Keratinocyte (primary cell): Measurements from ENCODE around the gene ING5. TPM values are rescaled to one million over a fixed set of nuclear protein-coding genes. Genes with fewer than 3 reads are reported as not detected.

Source experiments
- DNase-seq: peaks from one replicate; pipeline ENCODE4 v3.0.0-alpha.2; 2011; ENCODE audit warnings: low read depth, missing footprints, low spot score
- FAIRE-seq: peaks from 2 replicates; lab custom pipeline; 2011; peaks lifted over from hg19 to GRCh38; lab: Jason Lieb, UNC
- H2AFZ ChIP-seq: 2 replicates; pipeline ENCODE4 v1.6.0; 2012; ENCODE audit warnings: low read length, control low read depth, inconsistent platforms; ENCODE audit not compliant: control insufficient read depth
- H3K27ac ChIP-seq: 2 replicates; pipeline ENCODE4 v1.5.1; 2011; ENCODE audit warnings: low read length; ENCODE audit not compliant: control insufficient read depth, insufficient read depth
- H3K27me3 ChIP-seq: 3 replicates; pipeline ENCODE4 v1.6.0; 2011; ENCODE audit warnings: low read length; ENCODE audit not compliant: control insufficient read depth, insufficient read depth; ENCODE audit errors: extremely low read depth
- H3K36me3 ChIP-seq, 2 experiments: 2 replicates in 1 of 2; 3 replicates in 1 of 2; pipeline ENCODE4 v1.5.1; 2011; ENCODE audit warnings: low read length in 2 of 2, mild to moderate bottlenecking in 1 of 2; ENCODE audit not compliant: control insufficient read depth in 2 of 2, insufficient read depth in 2 of 2; ENCODE audit errors: extremely low read depth in 1 of 2
- H3K4me1 ChIP-seq: 3 replicates; pipeline ENCODE4 v1.5.1; 2011; ENCODE audit warnings: low read length; ENCODE audit not compliant: control insufficient read depth, insufficient read depth; ENCODE audit errors: extremely low read depth
- H3K4me2 ChIP-seq: 3 replicates; pipeline ENCODE4 v1.6.0; 2011; ENCODE audit warnings: low read depth, low read length; ENCODE audit not compliant: control insufficient read depth, insufficient read depth; ENCODE audit errors: extremely low read depth
- H3K4me3 ChIP-seq, 3 experiments: fragments of 200-600 bp in 1 of 3; sonication (generic) in 1 of 3; 2 replicates in 2 of 3; 3 replicates in 1 of 3; pipeline ENCODE4 v1.5.1; 2011 to 2016; ENCODE audit warnings: low read length in 3 of 3, mild to moderate bottlenecking in 3 of 3, control low read depth in 2 of 3, inconsistent platforms in 1 of 3, low read depth in 1 of 3, mixed read lengths in 1 of 3, mixed run types in 1 of 3, moderate library complexity in 1 of 3; ENCODE audit not compliant: control insufficient read depth in 2 of 3, insufficient read depth in 2 of 3; ENCODE audit errors: extremely low read depth in 1 of 3
- H3K79me2 ChIP-seq: 2 replicates; pipeline ENCODE4 v1.6.0; 2012; ENCODE audit warnings: low read length; ENCODE audit not compliant: control insufficient read depth, insufficient read depth
- H3K9ac ChIP-seq: 3 replicates; pipeline ENCODE4 v1.6.0; 2011; ENCODE audit warnings: low read length; ENCODE audit not compliant: control insufficient read depth, insufficient read depth; ENCODE audit errors: extremely low read depth
- H3K9me1 ChIP-seq: 3 replicates; pipeline ENCODE4 v1.6.0; 2011; ENCODE audit warnings: low read length; ENCODE audit not compliant: control insufficient read depth, insufficient read depth; ENCODE audit errors: extremely low read depth
- H3K9me3 ChIP-seq: 2 replicates; pipeline ENCODE4 v1.5.1; 2012; ENCODE audit warnings: low read depth, low read length; ENCODE audit not compliant: control insufficient read depth
- H4K20me1 ChIP-seq: 3 replicates; pipeline ENCODE4 v1.6.0; 2011; ENCODE audit warnings: low read length; ENCODE audit not compliant: control insufficient read depth, insufficient read depth; ENCODE audit errors: extremely low read depth
- EZH2 ChIP-seq: IDR thresholded peaks from one replicate; pipeline ENCODE4 v1.6.1; 2012; ENCODE audit warnings: inconsistent platforms, mild to moderate bottlenecking, low read length, moderate library complexity
- dilution Hi-C: fragments of 300-500 bp; cut with MboI; formaldehyde crosslinking; loops from one replicate; pipeline ENCODE4 v1.7.0; 2020; ENCODE audit warnings: low sequenced_read_pairs; ENCODE audit not compliant: extremely low pct_ligation_motif_present
- polyA plus RNA-seq, 5 experiments: library from polyadenylated mRNA; depleted of rRNA in 3 of 5; stranded (reverse) in 3 of 5; stranded (forward) in 1 of 5; unstranded in 1 of 5; fragments of >200 nt; gene quantifications; 1 replicate in 1 of 5; 2 replicates in 3 of 5; 3 replicates in 1 of 5; pipeline versions ENCODE4 v1.2.1 to v1.2.3, GENCODE V29; 2011 to 2012; ENCODE audit warnings: missing spikeins in 2 of 5, low read depth in 1 of 5, low replicate concordance in 1 of 5
- TF ChIP-seq, protein P1 (sequence below), 3 experiments: IDR thresholded peaks in 1 of 3; conservative IDR thresholded peaks in 1 of 3; optimal IDR thresholded peaks in 1 of 3; 2 replicates in 2 of 3; 3 replicates in 1 of 3; pipeline versions ENCODE3 to v1.5.1; 2011; ENCODE audit warnings: low read length in 3 of 3, mild to moderate bottlenecking in 3 of 3, moderate library complexity in 2 of 3, control low read depth in 1 of 3, inconsistent platforms in 1 of 3; ENCODE audit not compliant: insufficient read depth in 2 of 3; ENCODE audit errors: extremely low read depth in 1 of 3

ING5 gene
- polyA plus RNA-seq, 1 donor (not counting 4 experiments of a cell fraction or from before 2014, with no cell fraction given): 19.1 TPM

DNA sequence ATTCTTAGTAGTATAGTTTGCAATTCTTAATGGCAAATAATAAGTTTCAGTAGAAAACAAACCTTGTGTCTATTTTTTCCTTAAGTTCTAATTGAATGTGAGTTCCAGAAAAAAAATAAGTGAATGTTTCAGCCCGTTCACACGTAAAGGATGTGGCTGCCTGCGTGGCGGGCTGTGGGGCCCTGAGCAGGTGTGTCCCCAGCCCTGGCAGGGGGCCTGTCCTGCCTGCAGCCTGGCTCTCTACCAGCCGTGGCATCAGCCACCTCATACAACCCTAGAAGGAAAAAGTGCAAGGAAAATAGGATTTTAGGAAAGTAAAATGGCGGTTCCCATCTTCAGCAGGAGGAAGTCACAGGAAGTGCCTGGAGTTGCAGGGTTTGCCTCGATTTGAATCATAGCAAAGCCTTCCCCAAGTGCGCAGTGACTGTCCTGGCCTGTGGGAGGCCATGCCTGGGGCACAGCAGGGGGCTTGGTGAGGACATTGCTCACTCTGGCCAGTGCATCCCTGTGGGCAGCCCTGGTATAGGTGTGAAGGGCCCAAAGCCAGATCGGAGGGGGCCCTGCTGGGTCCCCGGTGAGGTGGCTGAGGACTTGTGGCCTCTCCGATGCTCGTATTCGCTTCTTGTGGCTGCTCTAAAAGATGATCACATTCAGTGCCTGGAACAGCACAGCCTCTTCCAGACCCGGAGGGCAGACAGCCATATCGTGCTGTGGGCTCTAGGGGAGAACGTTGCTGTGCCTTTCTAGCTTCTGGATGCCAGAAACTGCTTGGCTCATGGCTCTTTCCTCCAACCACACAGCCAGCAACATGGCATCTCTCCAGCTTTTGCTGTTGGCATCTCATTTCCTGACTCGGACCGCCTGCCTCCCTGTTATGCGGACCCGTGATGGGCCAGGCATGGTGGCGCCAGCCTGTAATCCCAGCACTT is 27.8 kb upstream of the ING5 start:
- no peak for TF ChIP-seq EZH2
- TF ChIP-seq, protein P1, sequence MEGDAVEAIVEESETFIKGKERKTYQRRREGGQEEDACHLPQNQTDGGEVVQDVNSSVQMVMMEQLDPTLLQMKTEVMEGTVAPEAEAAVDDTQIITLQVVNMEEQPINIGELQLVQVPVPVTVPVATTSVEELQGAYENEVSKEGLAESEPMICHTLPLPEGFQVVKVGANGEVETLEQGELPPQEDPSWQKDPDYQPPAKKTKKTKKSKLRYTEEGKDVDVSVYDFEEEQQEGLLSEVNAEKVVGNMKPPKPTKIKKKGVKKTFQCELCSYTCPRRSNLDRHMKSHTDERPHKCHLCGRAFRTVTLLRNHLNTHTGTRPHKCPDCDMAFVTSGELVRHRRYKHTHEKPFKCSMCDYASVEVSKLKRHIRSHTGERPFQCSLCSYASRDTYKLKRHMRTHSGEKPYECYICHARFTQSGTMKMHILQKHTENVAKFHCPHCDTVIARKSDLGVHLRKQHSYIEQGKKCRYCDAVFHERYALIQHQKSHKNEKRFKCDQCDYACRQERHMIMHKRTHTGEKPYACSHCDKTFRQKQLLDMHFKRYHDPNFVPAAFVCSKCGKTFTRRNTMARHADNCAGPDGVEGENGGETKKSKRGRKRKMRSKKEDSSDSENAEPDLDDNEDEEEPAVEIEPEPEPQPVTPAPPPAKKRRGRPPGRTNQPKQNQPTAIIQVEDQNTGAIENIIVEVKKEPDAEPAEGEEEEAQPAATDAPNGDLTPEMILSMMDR (optimal IDR thresholded peaks at IDR 0.05 in 1 of 3, IDR thresholded peaks at IDR 0.05 in 1 of 3, conservative IDR thresholded peaks at IDR 0.05 in 1 of 3; ENCODE audit: extremely low read depth in 1 of 3, insufficient read depth in 2 of 3, low read length in 3 of 3): no peak

GRCh38 chr2:241675885-241676284 is 26.0 kb upstream of the ING5 start:
- H4K20me1 ChIP-seq: no peaks in the 10 kb centered on the region
- H3K9ac ChIP-seq: no peak overlapping the region
- H3K27ac ChIP-seq: no peak overlapping the region
- dilution Hi-C loops: no loop called here
- H3K9me1 ChIP-seq: no peaks in the 10 kb centered on the region
- H3K4me3 ChIP-seq: no peak overlapping the region
- H3K79me2 ChIP-seq: peaks cover 1% of the 10 kb centered on the region
- H3K4me1 ChIP-seq: no peaks in the 10 kb centered on the region
- FAIRE-seq (no peak), DNase-seq (no peak)
- TF ChIP-seq, protein P1 (optimal IDR thresholded peaks at IDR 0.05 in 1 of 3, IDR thresholded peaks at IDR 0.05 in 1 of 3, conservative IDR thresholded peaks at IDR 0.05 in 1 of 3; ENCODE audit: extremely low read depth in 1 of 3, insufficient read depth in 2 of 3, low read length in 3 of 3): no peak
- no peak for TF ChIP-seq EZH2
- peaks cover 24 to 26% of the 10 kb centered on the region in 2 experiments for H3K36me3 ChIP-seq
- H2AFZ ChIP-seq: no peak overlapping the region
- H3K4me2 ChIP-seq: no peak overlapping the region
- no peaks in the 10 kb centered on the region for H3K9me3 ChIP-seq
- H3K27me3 ChIP-seq: no peaks in the 10 kb centered on the region

More for the DNA sequence above, 27.8 kb upstream of the ING5 start:
- DNase-seq (no peak), FAIRE-seq (no peak)
- Histone ChIP-seq H4K20me1 (no peaks in the 10 kb centered on the region), H3K9me3 (no peaks in the 10 kb centered on the region), H3K9ac (no peak overlapping the region), H3K27me3 (no peaks in the 10 kb centered on the region), H3K79me2 (no peaks in the 10 kb centered on the region), H3K4me3 (no peak overlapping the region), H3K4me2 (no peak overlapping the region), H3K9me1 (no peaks in the 10 kb centered on the region), H3K36me3 (peaks cover 24 to 34% of the 10 kb centered on the region in 2 experiments), H3K4me1 (no peaks in the 10 kb centered on the region), H3K27ac (no peak overlapping the region), H2AFZ (no peak overlapping the region)
- dilution Hi-C loops: no loop called here
